GM21576 (cell line): ENCODE data around the gene EPHA4.

ENCODE experiments used
- ATAC-seq: cut with Tn5 transposase; IDR thresholded peaks from one replicate; pipeline ENCODE4 v1.9.1; 2021; ENCODE audit warnings: mild to moderate bottlenecking, moderate library complexity; ENCODE audit not compliant: unreplicated experiment

Gene EPHA4

GRCh38 chr2:221478485-221478863, 93.6 kb downstream of the EPHA4 start:
- ATAC-seq, result no peak

DNA sequence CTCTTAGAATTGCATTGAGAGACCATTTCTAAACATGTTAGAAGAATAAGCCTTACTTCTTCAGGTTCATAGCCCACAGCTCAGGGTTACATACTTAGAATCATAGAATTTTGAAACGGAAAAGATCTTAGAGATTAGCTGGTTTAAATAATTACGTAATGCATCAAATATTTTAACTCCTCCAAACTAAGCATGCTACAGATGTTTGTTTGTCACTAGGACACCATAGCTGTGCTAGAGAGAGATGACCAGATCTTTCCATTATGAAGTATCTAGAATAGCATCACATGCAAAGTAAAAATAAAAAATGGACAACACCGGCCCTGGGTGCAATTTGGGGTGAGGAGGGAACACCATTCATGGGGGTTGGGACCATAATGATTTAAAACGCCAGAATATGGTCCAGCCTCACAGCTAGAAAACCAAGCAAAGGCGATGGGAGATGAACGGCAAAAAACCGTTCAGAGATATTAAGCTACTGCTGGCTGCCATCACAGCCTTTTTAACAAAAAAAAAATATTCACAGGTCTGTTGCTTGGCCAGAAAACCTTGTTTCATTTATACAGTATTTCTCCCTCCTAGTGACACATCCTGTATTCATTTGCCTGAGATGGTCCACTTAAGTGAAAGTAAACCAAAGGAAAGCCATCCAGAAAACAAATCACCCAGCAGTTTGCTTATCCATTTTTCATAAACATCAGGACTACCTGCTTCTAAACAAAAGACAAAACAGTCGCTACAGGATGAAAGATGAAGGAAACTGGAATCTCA, 94.2 kb downstream of the EPHA4 start:
- no peak for ATAC-seq

DNA sequence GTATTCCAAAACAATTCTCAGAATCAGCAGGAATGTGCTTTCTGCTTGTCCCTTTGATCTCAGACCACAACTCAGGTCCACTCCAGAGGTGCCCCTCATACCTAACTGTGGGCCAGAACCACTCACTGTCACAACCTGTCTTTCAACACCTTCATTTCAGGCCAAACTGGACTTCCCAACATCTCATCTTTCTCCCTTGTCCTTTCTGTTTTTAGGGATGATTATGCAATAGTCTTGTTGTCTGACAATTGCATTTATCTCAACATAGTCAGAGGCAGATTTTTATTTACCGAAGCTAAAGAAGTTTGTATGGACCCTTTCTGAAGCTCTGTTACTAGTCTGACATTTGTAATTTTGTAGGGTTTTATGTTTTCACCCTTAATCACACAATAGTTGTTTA, 95.9 kb downstream of the EPHA4 start:
- ATAC-seq, result no peak

- ATAC-seq, result no peak
Observed at GRCh38 chr2:221473451-221473850, 98.7 kb downstream of the EPHA4 start.

- no peak for ATAC-seq
Observed at GRCh38 chr2:221468317-221468716, 103.8 kb downstream of the EPHA4 start.

DNA sequence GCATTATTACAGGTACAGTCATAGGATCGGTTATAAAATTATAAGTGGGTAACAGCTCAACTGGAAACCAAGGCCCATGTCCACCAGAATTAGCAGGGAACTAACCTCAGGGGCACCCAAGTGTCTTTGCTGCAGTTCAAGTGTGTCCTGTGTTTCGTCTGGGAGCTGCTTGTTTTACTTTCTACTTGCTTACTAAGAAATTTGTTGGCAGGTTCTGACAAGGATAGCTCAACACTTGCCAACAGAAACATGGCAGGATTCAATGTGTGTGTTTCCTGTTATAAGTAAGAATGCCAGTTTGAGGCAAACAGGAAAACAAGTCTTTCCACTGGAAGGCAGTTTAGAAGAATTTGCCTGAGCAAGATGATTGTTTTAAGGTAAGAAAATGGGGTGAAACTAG, 104.5 kb downstream of the EPHA4 start:
- ATAC-seq, result no peak

- ATAC-seq, result no peak
Observed at GRCh38 chr2:221466744-221467143, 105.4 kb downstream of the EPHA4 start.

- peak; percentile 75 for ATAC-seq
Observed at GRCh38 chr2:221465776-221466175, 106.3 kb downstream of the EPHA4 start.

GRCh38 chr2:221464971-221465370, 107.1 kb downstream of the EPHA4 start:
- no peak for ATAC-seq

GRCh38 chr2:221463241-221463896, 108.7 kb downstream of the EPHA4 start:
- ATAC-seq, result no peak

GRCh38 chr2:221461901-221462300, 110.2 kb downstream of the EPHA4 start:
- no peak for ATAC-seq

DNA sequence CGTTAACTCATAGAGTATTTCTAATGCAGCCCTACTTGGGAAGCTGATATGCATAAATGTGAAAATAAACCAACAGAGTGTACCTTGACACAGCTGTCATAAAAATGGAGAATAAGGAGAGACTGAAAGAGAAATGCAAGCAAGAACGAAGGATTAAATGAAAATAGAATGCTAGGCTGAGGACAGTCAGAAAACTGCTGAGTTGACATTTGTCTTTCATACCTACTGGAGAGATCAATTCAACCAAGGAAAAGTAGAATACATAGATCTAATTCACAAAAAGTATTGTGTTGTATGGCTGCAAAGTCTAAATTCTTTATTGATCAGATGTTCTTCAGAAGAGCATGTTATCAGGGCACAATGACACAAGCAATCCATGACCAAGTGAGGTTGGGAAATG, 112.0 kb downstream of the EPHA4 start:
- no peak for ATAC-seq

GRCh38 chr2:221458578-221458977, 113.5 kb downstream of the EPHA4 start:
- ATAC-seq, result no peak

- ATAC-seq, result no peak
Observed at GRCh38 chr2:221455214-221455613, 116.9 kb downstream of the EPHA4 start.

DNA sequence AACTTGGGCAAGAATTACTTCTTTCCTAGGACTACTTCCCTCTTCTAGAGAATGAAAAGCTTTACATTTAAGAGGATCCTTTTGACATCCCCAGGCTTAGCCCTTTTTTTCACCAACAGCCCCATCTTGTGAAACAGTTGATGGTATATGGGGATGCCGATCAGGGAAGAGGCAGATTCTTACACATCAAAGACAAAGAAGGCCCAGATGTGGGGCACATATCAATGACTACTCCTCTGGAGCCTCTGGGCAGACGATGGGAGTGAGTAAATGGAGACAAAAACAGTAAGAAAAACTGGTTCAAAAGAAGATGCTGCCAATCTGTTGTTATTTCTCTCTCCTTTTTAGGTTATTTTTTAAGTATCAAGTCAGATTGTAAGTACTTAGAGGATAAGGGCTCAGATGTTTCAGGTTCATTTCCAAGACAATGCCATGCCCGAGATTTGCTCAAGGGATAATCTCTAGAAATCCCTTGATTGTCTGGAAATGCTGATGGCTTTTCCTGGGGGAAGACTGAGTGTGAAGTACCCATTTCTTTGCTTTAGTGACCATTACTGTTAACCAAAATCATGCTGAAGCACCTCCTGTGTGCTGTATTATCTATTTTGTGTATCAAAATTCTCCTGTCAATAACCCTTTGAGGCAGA, 117.5 kb downstream of the EPHA4 start:
- ATAC-seq, result no peak

- no peak for ATAC-seq
Observed at GRCh38 chr2:221451862-221452788, 120.0 kb downstream of the EPHA4 start.

DNA sequence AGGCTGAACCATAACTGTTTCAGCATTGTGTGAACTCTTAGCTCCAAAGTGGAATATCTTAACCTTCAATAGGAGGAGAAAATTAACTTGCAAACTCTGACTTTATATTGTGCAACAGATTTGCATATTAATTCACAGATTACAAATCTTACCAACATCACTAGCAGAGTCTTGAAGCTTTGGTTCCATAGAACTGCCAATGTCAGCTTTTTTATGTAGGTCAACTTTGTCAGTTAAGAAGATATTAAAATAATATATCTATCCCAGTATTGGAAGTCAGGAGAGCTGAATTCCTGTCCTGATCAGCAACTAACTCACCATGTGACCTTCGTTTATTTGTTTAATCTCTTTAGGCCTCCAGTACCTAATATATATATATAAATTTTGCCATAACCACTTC, 121.8 kb downstream of the EPHA4 start:
- no peak for ATAC-seq

- ATAC-seq, result no peak
Observed at GRCh38 chr2:221449406-221449805, 122.7 kb downstream of the EPHA4 start.

GRCh38 chr2:221448844-221449390, 123.2 kb downstream of the EPHA4 start:
- no peak for ATAC-seq

GRCh38 chr2:221448057-221448843, 123.9 kb downstream of the EPHA4 start:
- ATAC-seq, result no peak
